Measurements from ENCODE around the gene ABO.
"Not testable (repeated sequence)": the region's sequence is repeated elsewhere in the genome, so short reads cannot be mapped to it uniquely, and the experiment has no call there.

Gene ABO

DNA sequence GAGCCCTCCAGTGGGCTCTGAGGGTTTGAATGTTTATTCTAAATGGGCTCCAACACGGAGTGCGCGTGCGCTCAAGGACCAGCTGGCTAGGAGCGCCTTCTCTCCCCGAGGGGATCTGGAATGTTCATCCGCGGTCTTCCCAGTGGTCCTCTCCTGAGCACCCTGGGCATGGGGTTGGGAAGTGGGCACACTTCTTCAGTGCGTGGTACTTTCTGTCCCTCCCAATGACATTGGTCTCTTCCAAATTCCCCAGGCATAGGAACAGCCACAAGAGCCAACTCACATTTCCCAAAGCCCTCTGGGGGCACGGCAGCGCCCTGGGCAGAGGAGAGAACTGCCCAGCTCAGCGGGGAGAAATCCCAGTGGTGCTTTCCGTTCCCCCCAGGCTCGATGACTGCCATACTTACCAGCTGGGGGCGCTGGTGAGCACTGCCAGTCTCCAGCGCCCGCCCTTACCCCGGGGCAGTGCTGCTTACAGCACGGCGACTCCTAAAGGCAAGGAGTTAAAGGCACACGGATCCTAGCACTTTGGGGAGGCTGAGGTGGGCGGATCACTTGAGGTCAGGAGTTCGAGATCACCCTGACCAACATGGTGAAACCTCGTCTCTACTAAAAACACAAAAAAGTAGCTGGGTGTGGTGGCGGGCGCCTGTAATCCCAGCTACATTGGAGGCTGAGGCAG lies 36.0 kb downstream of the ABO start:
- peak; percentile 67 to 76 for DNase-seq

DNA sequence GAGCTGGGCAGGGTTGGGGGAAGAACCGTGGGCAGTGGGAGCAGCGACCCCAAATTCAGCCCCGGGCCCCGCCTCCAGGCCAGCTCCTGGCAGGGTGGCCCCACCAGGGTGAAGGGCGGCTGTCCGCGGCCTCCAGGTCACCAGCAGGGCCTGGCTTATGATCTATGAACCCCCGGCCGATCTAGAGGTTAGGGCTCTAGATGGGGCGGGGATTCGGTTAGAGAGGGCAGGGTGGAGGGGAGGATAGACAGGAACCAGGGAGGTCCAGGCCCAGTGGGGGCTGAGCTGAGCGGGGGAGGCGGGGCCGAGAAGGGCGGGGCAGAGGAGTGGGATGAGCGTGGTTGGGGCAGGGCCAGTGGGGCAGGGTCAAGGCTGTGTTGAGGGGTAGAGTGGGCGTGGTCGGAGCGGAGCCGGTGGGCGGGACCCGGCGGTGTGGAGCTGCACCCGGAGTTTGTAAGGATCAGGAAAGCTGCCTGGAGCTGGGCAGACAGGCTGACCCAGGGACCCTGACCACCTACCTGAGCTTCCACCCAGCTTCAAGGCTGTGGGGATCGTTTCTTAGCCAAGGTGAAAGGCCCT lies 36.6 kb downstream of the ABO start:
- peak; percentile 39 to 73 for DNase-seq

DNA sequence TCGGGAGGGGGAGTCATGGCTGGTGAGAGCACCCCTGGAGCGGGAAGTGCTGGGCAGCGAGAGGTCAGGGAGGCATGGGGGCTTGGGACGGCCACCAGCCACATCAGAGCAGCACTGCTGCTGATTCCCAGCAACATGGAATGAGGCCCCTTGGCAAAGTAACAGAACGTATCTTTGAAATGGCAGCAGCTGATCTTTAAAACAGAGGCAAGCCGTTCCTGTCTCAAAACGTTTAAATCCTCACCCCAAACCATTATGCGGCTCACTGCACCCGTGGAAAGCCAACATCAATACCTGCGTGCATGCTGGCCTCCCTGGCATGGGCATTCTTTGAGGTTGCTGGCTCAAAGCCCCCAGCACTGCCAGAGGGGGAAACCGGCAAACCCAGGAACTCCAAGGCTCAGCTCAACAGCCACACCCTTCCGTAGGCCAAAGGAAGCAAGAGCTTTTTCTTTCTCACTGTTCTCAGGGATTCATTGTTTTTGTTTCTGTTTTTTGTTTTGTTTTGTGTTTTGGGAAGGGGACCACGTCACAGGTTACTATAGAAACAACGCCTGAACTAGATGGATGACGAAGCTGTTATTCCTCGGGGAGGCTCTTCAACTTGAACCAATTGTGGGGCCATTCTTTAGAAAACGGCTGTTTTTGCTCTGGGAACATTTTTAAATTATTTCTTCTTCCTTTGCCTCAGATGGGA lies 37.8 kb downstream of the ABO start:
- no peak for DNase-seq

DNA sequence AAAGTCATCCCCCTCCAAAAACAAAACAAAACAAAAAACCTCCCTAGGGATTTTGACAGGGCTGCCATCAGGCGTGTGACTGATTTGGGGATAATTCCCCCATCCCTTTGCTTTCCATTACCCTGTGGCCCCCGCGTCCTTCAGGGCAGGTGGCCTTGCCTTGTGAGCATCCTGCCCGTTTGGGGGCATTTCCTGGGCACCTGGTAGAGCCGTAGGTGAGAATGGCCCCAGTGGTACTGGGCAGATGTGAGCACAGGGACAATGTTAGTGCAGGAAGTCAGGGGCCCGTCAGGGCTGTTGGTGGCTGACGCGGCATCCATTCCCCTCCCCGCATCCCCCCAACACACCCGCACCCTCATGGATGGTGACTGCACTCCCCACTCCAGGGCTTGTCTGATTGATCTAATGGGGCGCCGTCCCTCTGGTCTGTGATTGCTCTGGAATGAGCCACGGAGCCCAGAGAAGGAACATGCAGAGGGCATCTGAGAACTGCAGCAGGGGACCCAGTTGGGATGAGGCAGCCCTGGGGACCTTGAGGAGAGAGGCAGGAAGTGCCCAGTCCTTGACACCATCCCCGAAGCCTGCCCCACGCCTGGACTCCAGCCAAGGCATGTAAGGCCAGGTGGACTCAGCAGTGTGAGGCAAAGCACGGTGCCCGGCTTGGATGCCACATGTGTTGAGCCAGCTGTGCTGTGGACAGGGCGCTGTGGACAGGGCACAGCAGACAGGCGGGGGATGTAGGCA lies 38.5 kb downstream of the ABO start:
- not testable (repeated sequence) for DNase-seq

DNA sequence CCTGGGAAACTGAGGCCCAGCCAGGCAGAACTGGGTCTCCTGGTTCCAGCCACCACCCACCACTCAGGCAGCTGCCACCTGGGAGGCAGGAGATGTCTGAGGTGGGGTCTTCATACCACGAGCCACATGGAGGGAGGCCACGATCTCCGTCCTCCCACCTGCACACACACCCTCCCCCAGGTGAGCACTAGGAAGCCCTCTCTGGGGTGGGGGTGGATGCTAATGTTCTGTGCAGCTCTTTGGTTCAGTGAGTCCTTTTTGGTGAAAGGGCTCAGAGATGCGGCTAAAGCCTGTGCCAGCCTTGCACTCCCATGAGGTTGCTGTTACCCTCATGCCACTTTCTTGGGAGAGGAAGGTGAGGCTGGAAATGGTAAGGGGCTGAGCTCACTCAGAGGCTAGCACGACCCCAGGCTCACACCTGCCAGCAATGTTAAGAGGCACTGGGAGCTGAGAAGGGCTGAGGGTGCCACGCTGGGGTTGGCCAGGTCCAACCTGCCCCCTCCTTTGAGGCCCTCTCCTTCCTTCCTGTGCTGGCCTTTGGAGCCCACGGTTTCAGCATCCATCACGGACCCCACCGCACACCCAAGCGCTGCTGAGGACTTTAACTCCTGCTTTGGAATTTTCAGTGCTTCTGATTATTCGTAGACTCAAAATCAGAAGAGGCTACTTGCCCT lies 39.3 kb downstream of the ABO start:
- no peak for DNase-seq

DNA sequence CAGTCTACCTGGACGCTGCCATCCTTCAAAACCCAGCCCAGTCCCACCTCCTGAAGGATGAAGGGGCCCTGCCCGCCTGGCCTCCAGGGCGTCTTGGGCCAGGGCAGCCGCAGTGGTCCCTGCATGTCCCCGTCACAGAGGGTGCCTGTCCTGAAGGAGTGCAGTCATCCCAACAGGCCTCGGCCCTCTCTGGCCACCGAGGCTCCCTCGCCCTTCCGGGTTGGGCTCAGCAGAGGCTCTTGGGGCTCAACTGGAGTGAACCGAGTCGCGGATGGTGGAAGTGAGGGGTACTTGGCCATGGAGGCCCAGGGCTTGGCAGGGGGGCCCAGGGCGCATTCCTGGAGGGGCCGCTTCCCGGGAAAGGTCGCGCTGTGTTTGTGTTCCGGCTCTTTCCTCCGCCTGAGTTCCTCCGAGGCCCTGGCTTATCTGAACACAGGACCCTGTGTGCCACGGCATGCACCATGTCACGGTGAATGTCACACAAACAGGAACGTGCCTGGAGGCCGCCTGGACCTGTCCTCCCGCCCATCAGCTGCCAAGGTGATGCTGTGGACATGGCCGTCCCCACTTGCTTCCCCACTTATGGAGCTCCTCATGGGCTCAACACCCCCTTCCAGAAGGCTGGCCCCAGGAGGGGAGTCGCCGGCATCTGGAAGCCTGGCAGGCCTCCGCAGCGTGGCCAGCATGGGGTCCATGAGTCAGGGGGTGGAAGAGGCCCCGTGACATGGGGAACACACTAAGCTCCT lies 40.3 kb downstream of the ABO start:
- no peak for DNase-seq

DNA sequence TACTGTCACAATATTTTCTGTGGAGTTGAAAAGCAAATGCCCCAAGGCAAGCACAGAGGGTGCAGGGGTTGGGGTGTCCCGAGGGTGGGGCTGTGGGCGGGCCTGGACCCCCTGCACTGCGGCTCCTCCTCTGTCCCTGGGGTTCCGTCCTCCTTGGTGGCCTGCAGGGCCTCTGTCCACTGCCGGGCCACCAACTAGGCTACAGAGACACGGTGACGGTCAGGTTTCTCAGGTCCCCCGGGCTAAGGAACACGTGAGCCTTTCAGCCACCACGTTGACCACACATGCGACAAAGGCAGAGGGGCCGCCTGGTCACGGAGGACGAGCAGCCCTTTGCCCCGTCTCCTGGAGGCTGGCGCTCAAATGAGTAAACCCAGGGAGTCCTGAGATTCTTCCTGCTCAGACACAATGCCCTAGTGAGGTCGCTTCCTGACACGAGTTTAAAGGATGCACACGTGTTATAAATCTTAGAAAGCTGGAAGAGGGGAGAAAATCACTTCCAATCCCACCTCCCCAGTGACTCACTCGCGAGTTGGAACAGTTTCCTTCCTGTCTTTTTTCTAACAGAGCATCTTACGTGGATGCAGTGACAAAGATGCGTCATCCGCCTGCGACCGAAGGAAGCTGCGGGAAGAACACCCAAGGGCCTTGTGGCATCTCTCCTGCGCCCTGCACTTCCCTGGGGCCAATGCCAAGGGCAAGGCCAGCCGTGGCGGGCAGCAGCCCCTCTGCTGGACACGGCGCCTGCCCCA lies 41.1 kb downstream of the ABO start:
- no peak for DNase-seq

DNA sequence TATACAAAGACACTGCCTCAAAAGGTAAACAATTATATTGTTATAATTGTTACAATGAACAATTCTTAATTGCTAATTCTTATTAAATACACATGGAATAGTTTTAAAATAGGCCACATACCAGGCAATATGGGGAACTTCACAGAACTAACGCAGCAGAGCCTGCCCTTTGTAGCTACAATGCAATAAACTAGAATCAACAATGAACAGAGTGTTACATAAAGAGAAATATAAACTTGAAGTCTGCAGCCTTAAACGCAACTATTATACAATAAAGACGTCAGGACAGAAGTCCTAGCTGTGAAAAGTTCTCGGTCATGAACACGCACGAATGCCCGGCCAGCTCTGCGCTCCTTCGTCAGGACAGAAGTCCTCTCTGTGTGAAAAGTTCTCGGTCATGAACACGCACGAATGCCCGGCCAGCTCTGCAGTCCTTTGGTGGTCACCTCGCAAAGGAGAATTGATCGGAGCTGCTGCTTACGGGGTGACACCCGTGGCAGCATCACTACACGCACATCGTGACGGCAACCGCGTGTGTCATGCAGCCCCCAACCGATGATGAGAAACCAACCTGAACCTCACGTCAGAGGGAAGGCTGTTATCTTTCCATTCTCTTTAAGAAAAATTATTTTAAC lies 43.0 kb downstream of the ABO start:
- DNase-seq = not testable (repeated sequence)

DNA sequence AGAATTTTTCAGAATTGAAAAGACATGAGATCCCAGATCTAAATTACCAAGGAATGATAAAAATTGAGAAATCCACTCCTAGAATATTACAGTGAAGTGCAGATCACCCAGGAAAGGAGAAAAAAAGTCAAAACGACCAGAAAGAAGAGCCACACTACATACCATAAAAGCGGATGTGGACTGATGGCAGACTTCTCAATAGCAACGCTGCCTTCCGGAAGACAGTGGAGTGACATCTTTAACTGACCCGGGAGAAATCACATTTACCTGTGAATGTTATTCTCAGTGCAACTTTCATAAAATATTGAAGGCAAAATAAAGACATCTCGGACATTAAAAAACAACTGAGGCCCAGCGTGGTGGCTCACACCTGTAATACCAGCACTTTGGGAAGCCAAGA lies 44.5 kb downstream of the ABO start:
- DNase-seq = not testable (repeated sequence)

DNA sequence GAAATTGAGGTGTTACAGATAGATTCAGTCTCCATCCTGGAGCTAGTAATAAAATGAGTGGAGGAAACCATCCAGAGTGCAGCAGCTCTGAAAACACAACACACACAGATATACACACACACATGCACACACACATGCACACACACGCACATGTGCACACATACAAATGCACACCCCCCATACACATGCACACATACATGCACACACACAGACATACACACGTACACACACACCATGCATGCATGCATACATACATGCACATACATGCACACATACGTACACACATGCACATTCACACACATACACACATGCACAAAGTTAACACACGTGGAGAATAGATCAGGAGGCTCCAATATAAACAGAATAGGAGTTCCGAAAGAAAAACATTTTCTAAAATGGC lies 44.9 kb downstream of the ABO start:
- DNase-seq = no peak

DNA sequence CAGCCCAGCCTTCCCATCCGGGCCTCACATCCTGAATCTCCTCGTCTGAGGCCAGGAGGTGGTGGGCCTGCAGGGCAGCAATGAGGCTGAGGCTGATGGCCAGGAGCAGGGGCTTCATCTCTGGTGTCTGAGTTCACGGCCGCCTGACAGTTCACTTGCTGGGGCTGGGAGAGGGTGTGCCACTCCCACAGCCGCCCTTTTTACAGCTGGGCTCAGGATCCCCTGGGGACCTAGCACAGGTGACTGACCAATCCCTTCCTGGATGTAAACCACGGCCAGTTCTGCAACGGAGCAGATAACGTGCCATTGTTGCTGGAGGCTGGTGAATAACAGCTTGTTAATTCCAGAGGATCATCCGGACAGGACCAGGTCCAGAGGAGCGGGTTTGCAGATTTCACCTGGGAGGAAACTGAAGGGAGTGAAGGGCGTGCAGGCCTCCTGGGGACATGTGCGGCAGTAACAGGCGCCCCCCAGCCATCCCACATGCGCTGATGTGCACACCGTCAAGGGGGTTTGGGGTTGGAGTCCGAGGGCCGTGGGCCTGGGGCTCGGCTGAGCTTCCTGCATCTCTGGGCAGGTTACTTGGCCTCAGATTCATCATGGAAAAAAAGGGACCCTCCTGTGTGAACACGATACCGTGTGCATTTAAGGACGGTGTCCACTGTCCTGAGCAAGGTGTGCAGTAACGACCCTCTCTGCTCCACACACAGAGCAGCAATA lies 46.4 kb downstream of the ABO start:
- not testable (repeated sequence) for DNase-seq

DNA sequence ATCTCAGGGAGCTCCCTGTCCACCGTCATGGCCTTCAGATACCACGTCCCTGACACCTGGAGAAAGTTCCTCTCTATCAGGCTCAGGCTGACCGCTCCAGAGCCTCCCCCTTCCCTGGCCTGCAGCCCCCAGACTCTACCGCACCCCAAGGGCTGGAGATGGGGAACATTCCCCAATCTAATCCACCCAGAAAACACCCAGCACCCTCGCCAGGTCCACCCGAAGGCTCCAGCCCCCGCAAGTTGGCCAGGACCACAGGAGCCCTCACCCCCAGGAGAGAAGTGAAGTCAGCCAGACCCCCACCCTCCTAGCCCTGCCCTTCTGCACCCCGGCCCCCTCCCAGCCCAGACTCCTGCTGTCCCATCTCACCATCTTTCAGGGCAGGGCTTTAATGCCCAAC lies 47.0 kb downstream of the ABO start:
- DNase-seq = not testable (repeated sequence)

DNA sequence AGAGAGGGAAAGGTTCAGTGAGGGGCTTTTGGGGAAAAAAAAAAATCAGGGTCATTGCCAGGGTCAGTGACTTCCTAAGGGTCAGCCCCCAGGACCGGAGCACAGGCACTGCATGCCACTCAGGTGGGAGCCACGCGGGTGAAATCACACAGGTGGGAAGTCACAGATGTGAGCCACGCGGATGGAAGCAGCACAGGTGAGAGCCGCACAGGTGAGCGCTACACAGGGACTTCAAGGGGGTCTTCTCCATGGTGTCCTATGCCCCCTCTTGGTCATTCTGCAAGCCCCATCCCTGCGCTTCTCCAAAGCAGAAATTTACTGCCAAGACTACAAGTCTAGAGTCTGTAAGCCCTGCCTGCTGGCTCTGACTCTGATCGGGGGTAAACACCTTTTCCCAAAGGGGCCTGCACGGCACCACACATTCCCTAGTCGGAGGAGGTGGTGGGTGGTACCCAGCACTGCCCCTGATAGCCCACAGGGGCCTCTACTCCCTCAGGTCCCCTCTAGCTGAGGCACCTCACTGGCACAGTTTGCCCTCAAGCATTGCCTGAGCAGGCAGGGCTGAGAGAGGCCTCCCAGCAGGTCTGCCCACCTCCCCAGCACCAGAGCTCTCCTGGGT lies 47.6 kb downstream of the ABO start:
- DNase-seq = no peak

DNA sequence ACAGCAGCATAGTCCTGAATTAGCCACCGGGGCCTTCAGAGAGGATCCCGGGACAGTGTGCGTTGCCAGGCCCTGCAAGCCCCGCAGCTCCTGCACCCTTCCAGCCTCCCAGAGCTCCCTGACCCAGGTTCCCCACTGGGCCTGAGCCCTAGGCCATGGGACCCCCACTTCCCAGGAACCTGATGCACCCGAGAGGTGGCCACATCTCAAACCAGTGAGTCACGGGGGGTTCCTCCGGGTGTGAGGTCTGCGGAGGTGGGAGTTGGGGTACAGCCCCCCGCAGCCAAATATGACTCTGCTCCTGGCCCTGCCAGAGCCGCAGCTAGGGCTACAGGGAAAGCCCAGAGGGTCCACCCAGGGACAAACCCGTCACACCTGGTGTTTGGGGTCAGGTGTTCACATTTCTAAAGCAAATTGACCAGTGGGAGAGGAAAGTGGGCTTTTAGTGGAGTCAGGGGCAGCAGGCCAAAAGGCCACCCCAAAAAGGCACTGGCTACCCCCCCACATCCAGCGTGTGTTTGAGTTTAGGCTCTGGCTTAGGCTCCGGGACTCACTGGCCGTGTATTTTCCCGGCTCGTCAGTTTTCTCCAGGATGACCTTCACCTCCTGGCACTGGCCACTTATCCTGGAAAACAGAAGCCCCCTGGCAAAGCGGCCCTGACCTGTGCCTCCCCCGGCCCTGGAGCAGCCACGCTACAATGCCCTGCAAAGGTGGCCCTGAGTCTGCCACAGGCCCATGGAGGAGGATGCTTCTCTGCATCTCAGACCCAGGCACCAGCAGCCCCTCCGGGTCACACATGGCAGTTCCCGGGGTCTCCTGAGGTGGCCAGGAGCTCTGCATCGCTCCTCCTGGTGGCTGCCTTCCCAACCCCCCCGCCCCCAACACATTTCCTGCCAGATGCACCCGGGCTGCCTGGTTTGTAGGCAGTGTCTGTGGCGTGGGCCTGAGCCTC lies 48.5 kb downstream of the ABO start:
- no peak for DNase-seq

DNA sequence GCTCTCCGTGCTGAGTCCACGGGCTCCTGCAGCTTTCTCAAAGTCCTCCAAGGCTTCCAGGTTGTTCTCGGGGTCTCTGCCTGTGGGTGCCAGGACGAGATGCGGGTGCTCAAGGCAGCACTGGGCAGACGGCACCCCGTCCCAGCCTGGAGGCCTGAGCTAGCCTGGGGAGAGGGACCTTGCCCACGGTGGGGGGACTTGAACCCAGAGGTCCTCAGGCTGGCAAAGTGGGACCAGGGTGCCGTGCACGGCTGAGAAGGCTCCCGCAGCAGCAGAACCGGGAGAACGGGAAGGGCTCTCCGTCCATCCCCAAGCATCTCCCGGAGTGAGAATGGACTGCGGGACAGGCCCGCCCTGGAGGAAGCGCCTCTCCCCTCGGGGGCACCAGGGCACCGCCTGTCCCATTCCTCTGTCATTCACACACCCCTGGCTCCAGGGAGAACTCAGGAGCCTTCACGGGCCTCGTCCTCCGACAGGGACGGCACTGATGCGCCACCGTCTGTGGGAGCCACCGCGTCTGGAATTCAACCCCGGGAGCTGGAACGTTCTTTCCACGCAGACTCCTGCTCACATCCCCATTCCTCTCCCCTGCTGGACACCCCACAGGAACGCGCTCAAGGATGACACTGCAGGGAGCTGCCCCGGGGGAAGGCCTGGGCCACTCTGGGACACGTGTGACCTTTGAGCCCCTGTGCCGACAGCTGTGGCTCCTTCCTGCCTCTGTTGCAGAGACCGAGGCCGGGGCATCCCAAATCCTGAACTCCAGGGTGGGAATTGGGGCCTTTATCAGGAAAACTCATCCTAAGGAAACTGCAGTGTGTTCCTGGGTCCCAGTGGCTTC lies 49.6 kb downstream of the ABO start:
- no peak for DNase-seq

DNA sequence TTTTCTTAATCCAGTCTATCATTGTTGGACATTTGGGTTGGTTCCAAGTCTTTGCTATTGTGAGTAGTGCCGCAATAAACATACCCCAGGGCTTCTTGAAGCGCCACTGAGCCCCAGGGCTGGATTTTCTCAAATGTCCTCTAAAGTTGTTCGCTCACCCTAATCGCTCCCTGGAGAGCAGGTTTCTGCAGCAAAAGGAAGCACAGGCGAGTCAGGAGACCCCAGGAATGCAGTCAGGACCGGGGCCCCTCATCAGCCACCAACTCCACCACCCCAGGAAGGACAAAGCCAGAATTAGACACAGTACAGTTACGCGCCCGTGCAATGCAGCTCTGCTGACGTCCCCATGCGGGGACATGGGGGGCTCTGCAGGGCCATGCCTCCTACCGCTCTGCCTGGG lies 50.2 kb downstream of the ABO start:
- no peak for DNase-seq

DNA sequence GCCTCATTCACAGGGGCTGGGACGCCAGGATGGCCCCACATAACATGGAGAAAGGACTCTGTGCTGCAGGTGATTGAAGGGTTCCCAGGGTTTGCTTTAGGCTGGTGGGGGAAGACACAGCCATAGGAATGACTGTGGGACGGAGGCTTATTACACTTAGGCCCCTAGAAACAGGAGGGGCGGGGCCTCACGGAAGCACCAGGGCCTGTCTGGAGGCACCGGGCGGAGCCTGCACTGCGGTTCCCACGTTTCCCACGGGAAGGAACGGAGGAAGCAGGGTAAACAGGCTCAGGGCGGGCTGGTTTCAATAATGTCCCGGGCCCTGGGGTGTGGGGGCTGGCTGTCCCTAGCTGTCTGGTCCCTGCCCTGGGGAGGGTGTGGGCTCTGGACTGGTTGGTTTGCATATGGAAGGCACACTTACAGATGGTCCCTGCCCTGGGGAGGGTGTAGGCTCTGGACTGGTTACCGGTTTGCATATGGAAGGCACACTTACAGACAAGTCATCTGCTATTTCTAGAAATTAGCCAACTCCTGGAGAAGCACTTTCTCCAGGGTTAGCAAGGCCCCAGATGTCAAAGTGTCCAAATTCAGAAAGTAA lies 51.7 kb downstream of the ABO start:
- DNase-seq = not testable (repeated sequence)

Measured in CD4-positive, alpha-beta T cell treated with Interferon alpha-2 for 1 hour (primary cell).